Activated CD4-positive, alpha-beta memory T cell treated with anti-CD3 and anti-CD28 coated beads for 36 hours (primary cell): ENCODE results near the gene ZNF687. TPM values are rescaled to one million over a fixed set of nuclear protein-coding genes. Genes with fewer than 3 reads are reported as not detected.

Experiments
- CTCF ChIA-PET: fragments of 350-600 bp; sonication (Branson Sonifier 250); formaldehyde crosslinking; loops from one replicate; lab custom pipeline; 2021; ENCODE audit warnings: antibody characterized with exemption, inconsistent platforms; lab: Charles Lee
- POLR2A ChIA-PET: fragments of 350-600 bp; sonication (Branson Sonifier 250); formaldehyde crosslinking; loops from one replicate; lab custom pipeline; 2021; ENCODE audit warnings: antibody characterized with exemption; lab: Charles Lee
- DNase-seq: peaks from one replicate; pipeline ENCODE4 v3.0.0-alpha.2; 2020
- H3K27ac Mint-ChIP-seq: one replicate; pipeline ENCODE4 v1.8.0; 2021; ENCODE audit warnings: mixed read lengths
- H3K27me3 Mint-ChIP-seq: one replicate; pipeline ENCODE4 v1.8.0; 2021; ENCODE audit warnings: mixed read lengths
- H3K36me3 Mint-ChIP-seq: one replicate; pipeline ENCODE4 v1.8.0; 2021; ENCODE audit warnings: mixed read lengths
- H3K4me1 Mint-ChIP-seq: one replicate; pipeline ENCODE4 v1.8.0; 2021; ENCODE audit warnings: low read depth, mixed read lengths
- H3K4me3 Mint-ChIP-seq: one replicate; pipeline ENCODE4 v1.8.0; 2021; ENCODE audit warnings: mild to moderate bottlenecking, mixed read lengths
- H3K9me3 Mint-ChIP-seq: one replicate; pipeline ENCODE4 v1.8.0; 2021; ENCODE audit warnings: mixed read lengths
- intact Hi-C: fragments of 100-400 bp; cut with micrococcal nuclease; formaldehyde crosslinking; loops from one replicate; pipeline ENCODE4 v1.15.1; 2023
- total RNA-seq, 2 experiments: library from RNA; stranded (reverse); gene quantifications; one replicate each; pipeline ENCODE4 v1.2.3, GENCODE V29; 2021

ZNF687 gene
- total RNA-seq, 2 experiments from 2014 or later: 27.1 to 27.2 TPM

DNA sequence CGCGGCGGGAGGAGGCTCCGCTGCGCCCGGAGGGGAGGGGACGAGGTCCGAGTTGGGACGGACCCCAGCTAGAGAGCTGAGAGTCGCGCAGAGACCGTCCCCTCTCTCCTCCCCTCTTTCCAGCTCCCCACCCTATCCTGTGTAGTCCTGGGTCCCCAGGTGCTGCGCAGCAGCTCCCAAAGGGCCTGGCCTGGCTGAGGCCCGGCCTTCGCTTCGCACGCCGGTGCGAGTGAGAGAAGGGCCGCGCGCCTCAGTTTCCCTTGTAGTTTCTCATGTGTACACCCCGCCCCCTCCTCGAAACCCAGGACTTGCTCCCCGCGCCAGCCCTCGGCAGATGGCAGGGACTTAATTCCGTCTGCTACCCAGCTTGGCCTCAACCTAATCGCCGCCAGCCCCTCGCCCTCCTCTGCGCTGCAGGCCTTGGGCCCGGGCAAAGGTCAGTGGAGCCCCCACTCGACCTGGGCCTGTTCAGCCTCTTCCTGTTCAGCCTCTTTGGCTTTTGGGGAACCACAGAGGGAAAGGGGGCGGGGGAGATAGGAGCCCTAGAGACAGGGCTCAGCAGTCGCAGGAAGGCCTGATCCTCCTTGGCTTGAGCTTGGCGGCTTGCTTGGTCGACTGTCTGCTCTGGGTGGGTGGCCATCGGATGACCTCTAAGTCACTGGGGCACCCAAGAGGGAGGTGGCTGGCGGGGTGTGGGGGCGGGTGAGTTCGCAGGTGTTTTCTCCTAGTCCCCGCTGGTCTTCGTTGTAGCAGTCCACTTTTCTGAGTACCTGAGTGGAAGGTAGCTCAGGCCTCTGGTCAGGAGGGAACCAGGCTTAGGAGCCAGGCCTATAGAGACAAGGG lies 1.0 kb downstream of the ZNF687 start:
- CTCF ChIA-PET: interaction anchor here (1.0 to 2.5 kb wide), 3 partner anchors 18 to 57 kb away, joined by 4 to 16 read pairs (median 6); no protein-coding TSS in a partner anchor
- intact Hi-C loops: loop anchor here (1.0 to 5.0 kb wide), 4 partner anchors 58 to 329 kb away; partner anchors contain the start of genes CGN, PIP5K1A and SNX27
- Mint-ChIP-seq H3K4me3 (peak overlapping the region; percentile 94), H3K36me3 (peaks cover 16% of the 10 kb centered on the region), H3K4me1 (peaks cover 21% of the 10 kb centered on the region), H3K27me3 (no peaks in the 10 kb centered on the region), H3K27ac (peak overlapping the region; percentile 94), H3K9me3 (no peaks in the 10 kb centered on the region)
- peak; percentile 46 for DNase-seq
- POLR2A ChIA-PET: interaction anchor here (0.5 to 2.6 kb wide), 9 partner anchors 9 to 712 kb away, joined by 3 to 17 read pairs (median 4); partner anchors contain the start of genes PSMB4 and PSMD4

DNA sequence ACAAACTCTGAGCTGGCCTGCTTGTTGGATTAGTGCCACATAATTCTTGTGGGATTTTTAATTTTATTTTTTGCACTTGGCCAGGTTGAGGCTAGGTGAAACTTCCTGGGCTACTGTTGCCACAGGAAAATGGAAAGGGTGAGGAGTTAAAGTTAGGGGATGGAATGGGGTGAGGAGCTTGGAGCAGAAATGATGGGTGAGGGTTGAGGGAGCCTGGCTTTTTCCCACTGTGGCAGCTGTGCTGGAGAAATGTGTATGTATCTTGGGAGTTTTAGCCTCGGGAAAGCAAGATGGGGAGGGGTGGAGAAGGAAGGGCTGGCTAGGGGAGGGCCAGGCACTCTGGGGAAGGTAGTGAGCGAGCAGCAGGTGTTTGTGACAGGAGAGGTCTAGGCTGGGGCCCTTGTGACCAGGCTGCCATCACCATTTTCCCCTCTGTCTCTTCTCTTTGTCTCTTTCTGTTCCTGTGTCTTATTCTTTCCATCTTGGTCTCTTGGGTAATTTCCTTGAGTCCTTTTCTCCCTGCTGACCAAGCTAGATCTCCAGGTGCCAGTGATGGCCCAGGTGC lies 2.0 kb downstream of the ZNF687 start:
- no peaks in the 10 kb centered on the region for H3K9me3 Mint-ChIP-seq
- no peak for DNase-seq
- intact Hi-C loops: loop anchor here (5.0 kb wide), 2 partner anchors 228 to 328 kb away; partner anchors contain the start of genes CGN and SNX27
- H3K4me3 Mint-ChIP-seq: peak overlapping the region; percentile 94
- H3K27ac Mint-ChIP-seq: peak overlapping the region; percentile 94
- ChIA-PET POLR2A (interaction anchor here (0.5 to 1.8 kb wide), 4 partner anchors 8 to 713 kb away, joined by 3 to 6 read pairs (median 4); partner anchors contain the start of gene PSMD4), CTCF (interaction anchor here (1.0 to 2.5 kb wide), 4 partner anchors 17 to 56 kb away, joined by 3 to 16 read pairs (median 5); partner anchors contain the start of gene PI4KB)
- H3K4me1 Mint-ChIP-seq: peaks cover 21% of the 10 kb centered on the region
- peaks cover 25% of the 10 kb centered on the region for H3K36me3 Mint-ChIP-seq
- no peaks in the 10 kb centered on the region for H3K27me3 Mint-ChIP-seq

DNA sequence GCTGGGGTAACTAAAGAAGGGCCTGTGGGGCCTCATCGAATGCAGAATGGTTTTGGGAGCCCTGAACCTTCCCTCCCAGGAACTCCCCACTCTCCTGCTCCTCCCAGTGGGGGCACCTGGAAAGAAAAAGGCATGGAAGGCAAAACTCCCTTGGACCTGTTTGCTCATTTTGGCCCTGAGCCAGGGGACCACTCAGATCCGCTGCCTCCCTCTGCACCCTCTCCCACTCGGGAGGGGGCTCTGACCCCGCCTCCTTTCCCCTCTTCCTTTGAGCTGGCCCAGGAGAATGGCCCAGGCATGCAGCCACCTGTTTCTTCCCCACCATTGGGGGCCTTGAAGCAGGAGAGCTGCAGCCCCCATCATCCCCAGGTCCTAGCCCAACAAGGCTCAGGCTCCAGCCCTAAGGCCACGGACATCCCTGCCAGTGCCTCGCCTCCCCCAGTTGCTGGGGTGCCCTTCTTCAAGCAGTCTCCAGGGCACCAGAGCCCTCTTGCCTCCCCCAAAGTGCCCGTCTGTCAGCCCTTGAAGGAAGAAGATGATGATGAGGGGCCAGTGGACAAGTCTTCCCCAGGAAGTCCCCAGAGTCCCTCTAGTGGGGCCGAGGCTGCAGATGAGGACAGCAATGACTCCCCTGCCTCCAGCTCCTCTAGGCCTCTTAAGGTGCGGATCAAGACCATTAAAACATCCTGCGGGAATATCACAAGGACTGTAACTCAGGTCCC lies 4.7 kb downstream of the ZNF687 start:
- H3K4me3 Mint-ChIP-seq: no peak overlapping the region
- DNase-seq: no peak
- intact Hi-C loops: no loop called here
- CTCF ChIA-PET: interaction anchor here (1.2 kb wide), 1 partner anchor 14 kb away, joined by 3 read pairs; no protein-coding TSS in a partner anchor
- H3K27me3 Mint-ChIP-seq: no peaks in the 10 kb centered on the region
- H3K9me3 Mint-ChIP-seq: no peaks in the 10 kb centered on the region
- peaks cover 19% of the 10 kb centered on the region for H3K4me1 Mint-ChIP-seq
- H3K27ac Mint-ChIP-seq: no peak overlapping the region
- peaks cover 33% of the 10 kb centered on the region for H3K36me3 Mint-ChIP-seq
- POLR2A ChIA-PET: interaction anchor here (0.5 kb wide), 1 partner anchor 108 kb away, joined by 3 read pairs; no protein-coding TSS in a partner anchor

DNA sequence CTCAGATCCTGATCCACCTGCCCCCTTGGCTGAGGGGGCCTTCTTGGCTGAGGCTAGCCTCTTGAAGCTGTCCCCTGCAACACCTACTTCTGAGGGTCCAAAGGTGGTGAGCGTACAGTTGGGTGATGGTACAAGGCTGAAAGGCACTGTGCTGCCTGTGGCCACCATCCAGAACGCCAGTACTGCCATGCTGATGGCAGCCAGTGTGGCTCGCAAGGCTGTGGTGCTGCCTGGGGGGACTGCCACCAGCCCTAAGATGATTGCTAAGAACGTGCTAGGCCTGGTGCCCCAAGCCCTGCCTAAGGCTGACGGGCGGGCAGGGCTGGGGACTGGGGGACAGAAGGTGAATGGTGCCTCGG lies 5.2 kb downstream of the ZNF687 start:
- intact Hi-C loops: no loop called here
- POLR2A ChIA-PET: interaction anchor here (0.5 kb wide), 1 partner anchor 107 kb away, joined by 3 read pairs; no protein-coding TSS in a partner anchor
- H3K36me3 Mint-ChIP-seq: peaks cover 33% of the 10 kb centered on the region

DNA sequence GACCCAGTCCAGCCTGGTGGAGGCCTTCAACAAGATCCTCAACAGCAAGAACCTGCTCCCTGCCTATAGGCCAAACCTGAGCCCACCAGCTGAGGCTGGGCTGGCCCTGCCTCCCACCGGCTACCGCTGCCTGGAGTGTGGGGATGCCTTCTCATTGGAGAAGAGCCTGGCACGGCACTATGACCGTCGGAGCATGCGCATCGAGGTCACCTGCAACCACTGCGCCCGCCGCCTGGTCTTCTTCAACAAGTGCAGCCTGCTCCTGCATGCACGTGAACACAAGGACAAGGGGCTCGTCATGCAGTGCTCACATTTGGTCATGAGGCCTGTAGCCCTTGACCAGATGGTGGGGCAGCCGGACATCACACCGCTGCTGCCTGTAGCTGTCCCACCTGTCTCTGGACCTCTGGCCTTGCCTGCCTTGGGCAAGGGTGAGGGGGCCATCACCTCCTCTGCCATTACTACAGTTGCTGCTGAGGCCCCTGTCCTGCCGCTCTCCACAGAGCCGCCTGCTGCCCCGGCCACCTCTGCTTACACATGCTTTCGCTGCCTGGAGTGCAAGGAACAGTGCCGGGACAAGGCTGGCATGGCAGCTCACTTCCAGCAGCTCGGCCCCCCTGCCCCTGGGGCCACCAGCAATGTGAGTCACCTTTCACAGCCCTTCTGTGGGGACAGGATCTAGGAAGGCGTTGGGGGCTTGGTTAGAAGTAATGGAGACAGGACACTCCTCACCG lies 5.8 kb downstream of the ZNF687 start:
- H3K9me3 Mint-ChIP-seq: no peaks in the 10 kb centered on the region
- DNase-seq: no peak
- intact Hi-C loops: no loop called here
- peaks cover 19% of the 10 kb centered on the region for H3K4me1 Mint-ChIP-seq
- ChIA-PET POLR2A (no interaction called here), CTCF (interaction anchor here (1.2 kb wide), 1 partner anchor 13 kb away, joined by 3 read pairs; no protein-coding TSS in a partner anchor)
- H3K27ac Mint-ChIP-seq: no peak overlapping the region
- H3K4me3 Mint-ChIP-seq: no peak overlapping the region
- H3K27me3 Mint-ChIP-seq: no peaks in the 10 kb centered on the region
- peaks cover 37% of the 10 kb centered on the region for H3K36me3 Mint-ChIP-seq

More for the DNA sequence above, 5.2 kb downstream of the ZNF687 start:
- Mint-ChIP-seq H3K4me1 (peaks cover 19% of the 10 kb centered on the region), H3K27me3 (no peaks in the 10 kb centered on the region), H3K27ac (no peak overlapping the region), H3K9me3 (no peaks in the 10 kb centered on the region), H3K4me3 (no peak overlapping the region)
- CTCF ChIA-PET: interaction anchor here (1.2 kb wide), 1 partner anchor 14 kb away, joined by 3 read pairs; no protein-coding TSS in a partner anchor
- no peak for DNase-seq

DNA sequence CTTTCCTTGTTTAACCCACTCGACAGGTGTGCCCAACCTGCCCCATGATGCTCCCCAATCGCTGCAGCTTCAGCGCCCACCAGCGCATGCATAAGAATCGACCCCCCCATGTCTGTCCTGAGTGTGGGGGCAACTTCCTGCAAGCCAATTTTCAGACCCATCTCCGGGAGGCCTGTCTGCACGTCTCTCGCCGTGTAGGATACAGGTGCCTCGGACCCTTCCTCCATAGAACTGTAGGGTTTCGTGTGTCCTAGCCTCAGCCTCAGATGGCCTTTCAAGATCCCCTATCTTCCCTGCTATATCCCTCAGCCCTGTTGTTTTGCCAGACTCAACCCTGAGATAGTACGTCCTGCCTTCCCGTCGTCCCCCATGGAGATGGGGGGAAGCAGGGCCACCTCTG lies 6.4 kb downstream of the ZNF687 start:
- Mint-ChIP-seq H3K4me1 (peaks cover 15% of the 10 kb centered on the region), H3K27me3 (no peaks in the 10 kb centered on the region), H3K27ac (no peak overlapping the region), H3K36me3 (peaks cover 36% of the 10 kb centered on the region), H3K9me3 (no peaks in the 10 kb centered on the region), H3K4me3 (no peak overlapping the region)
- POLR2A ChIA-PET: no interaction called here
- DNase-seq: no peak
- intact Hi-C loops: no loop called here
- CTCF ChIA-PET: no interaction called here

DNA sequence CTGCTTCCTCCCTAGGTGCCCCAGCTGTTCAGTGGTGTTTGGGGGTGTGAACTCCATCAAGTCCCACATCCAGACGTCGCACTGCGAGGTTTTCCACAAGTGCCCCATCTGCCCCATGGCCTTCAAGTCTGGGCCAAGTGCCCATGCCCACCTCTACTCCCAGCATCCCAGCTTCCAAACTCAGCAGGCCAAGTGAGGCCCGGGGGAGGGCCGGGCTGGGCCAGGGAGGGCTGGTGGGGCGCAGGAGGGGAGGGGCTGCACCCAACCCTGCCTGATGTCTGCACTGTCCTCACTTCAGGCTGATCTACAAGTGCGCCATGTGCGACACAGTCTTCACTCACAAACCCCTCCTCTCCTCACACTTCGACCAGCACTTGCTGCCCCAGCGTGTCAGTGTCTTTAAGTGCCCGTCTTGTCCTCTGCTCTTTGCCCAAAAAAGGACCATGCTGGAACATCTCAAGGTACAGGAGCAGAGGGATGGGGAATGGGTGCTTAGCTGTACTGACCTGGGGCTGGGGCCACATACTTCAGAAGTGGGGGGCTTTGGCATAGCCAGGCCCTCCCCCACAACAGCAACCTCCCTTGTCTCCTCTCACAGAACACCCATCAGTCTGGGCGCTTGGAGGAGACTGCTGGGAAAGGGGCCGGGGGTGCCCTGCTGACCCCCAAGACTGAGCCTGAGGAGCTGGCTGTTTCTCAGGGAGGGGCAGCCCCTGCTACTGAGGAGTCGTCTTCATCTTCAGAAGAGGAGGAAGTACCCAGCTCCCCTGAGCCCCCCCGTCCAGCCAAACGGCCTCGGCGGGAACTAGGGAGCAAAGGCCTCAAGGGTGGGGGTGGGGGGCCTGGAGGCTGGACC lies 7.2 kb downstream of the ZNF687 start:
- H3K4me3 Mint-ChIP-seq: no peak overlapping the region
- peaks cover 39% of the 10 kb centered on the region for H3K36me3 Mint-ChIP-seq
- peak overlapping the region; percentile 13 for H3K27ac Mint-ChIP-seq
- ChIA-PET POLR2A (no interaction called here), CTCF (no interaction called here)
- intact Hi-C loops: no loop called here
- no peaks in the 10 kb centered on the region for H3K9me3 Mint-ChIP-seq
- no peaks in the 10 kb centered on the region for H3K27me3 Mint-ChIP-seq
- H3K4me1 Mint-ChIP-seq: peaks cover 7% of the 10 kb centered on the region
- no peak for DNase-seq

DNA sequence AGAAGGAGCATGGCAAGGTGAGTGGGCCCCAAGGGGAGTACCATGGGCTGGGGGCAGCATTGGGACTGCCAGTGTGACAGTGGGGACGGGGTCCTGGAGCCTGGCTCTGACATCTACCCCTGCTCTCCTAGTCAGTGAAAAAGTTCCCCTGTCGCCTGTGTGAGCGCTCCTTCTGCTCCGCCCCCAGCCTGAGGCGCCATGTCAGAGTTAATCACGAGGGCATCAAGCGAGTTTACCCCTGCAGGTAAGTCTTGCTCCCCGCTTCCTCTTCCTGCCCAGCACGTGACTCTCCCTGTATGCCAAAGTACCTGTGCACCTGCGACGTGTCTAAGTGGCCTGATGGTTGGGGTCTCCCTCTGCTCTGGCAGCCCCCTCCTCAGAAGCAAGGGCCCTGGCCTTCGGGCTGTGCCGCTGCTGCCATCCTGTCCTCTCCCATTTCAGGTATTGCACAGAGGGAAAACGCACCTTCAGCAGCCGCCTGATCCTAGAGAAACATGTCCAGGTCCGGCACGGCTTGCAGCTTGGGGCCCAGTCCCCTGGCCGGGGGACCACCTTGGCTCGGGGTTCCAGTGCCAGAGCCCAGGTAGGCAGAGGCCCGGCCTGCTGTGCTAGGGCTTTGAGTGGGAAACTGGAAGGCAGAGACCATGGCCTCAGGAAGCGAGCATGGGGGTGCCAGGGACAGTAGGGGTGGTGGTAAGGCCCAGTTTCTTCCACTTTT lies 8.1 kb downstream of the ZNF687 start:
- Mint-ChIP-seq H3K36me3 (peaks cover 40% of the 10 kb centered on the region), H3K4me1 (peaks cover 3% of the 10 kb centered on the region), H3K27ac (no peak overlapping the region), H3K27me3 (no peaks in the 10 kb centered on the region), H3K4me3 (no peak overlapping the region), H3K9me3 (no peaks in the 10 kb centered on the region)
- no peak for DNase-seq
- intact Hi-C loops: no loop called here
- CTCF ChIA-PET: no interaction called here
- POLR2A ChIA-PET: no interaction called here

DNA sequence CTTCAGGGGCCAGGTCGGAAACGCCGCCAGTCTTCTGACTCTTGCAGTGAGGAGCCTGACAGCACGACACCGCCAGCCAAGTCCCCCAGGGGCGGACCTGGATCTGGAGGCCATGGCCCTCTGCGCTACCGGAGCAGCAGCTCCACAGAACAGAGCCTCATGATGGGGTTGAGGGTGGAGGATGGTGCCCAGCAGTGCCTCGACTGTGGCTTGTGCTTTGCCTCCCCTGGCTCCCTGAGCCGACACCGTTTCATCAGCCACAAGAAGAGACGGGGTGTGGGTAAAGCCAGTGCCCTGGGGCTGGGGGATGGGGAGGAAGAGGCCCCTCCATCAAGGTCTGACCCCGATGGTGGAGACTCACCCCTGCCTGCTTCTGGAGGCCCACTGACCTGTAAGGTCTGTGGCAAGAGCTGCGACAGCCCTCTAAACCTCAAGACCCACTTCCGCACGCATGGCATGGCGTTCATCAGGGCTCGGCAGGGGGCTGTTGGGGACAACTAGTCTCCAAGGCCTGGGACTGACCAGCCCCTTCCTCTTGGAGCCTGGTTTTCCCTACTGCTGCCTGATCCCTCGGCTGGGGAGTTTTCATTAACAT lies 8.7 kb downstream of the ZNF687 start:
- Mint-ChIP-seq H3K27me3 (no peaks in the 10 kb centered on the region), H3K4me1 (peaks cover 3% of the 10 kb centered on the region), H3K36me3 (peaks cover 41% of the 10 kb centered on the region), H3K27ac (no peak overlapping the region), H3K4me3 (no peak overlapping the region), H3K9me3 (no peaks in the 10 kb centered on the region)
- ChIA-PET POLR2A (no interaction called here), CTCF (no interaction called here)
- DNase-seq: no peak
- intact Hi-C loops: no loop called here
